HG03025 (cell line): ENCODE data around the gene CPXM1.
"Not testable (repeated sequence)": the region's sequence is repeated elsewhere in the genome, so short reads cannot be mapped to it uniquely, and the experiment has no call there.

Experiments used
- ATAC-seq: cut with Tn5 transposase; IDR thresholded peaks from one replicate; pipeline ENCODE4 v1.9.1; 2021; ENCODE audit warnings: mild to moderate bottlenecking, moderate library complexity; ENCODE audit not compliant: unreplicated experiment, low FRiP score

Gene CPXM1

DNA sequence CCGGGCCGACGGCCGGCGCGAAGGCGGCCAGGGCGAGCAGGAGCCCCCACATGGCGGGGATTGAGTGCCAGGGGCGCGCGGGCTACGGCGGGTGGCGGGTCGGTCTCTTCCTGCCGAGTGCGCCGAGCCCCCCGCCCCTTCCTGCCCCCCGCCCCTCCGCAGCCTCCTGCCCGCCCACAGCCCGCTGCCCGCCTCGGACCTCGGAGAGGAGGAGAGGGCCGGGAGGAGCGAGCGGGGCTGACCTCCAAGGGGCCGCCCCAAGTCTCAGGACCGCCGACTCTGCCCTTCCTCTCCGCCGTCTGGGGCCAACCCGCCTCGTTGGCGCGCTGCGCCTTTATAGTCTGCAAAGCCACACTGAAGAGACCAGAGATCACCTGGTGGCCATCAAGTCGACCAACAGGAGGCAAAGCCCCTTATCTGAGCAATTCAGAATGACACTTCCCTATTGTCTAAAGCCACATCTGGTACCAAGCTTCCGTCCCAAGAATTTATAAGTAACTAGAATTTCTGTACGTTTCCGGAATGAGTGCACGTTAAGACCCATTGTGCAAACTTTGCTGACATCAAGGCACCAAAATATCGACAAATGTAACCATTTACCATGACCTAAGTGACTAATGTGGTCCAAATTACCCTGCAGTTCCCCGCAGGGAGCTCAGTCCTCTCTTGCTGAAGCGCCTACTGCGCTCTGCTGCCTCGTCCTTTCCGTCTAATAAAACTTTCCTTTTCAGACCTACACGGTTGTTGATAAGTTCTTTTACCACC, at the start of gene CPXM1:
Gene CPXM1 (minus strand): TSS at position 107 of the 765 bp plus-strand sequence. CDS start 55 bp downstream, at position 52.
- ATAC-seq: no peak

DNA sequence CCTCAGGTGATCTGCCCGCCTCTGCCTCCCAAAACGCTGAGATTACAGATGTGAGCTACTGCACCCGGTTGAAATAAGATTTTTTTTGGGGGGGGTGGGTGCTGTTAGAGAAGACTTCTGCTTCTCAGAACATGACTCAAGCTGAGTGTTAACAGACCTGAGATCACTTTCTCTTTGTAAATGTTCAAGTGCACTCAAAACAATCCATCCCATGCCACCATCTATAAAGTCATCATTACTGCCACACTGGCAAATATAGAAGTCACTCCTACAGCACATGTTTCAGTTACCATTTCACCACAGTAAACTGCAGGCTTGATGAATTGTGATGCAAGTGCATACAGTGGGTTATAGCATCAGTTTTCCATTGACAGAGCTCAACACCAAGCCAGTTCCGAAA, 49.1 kb upstream of the CPXM1 start:
- no peak for ATAC-seq

DNA sequence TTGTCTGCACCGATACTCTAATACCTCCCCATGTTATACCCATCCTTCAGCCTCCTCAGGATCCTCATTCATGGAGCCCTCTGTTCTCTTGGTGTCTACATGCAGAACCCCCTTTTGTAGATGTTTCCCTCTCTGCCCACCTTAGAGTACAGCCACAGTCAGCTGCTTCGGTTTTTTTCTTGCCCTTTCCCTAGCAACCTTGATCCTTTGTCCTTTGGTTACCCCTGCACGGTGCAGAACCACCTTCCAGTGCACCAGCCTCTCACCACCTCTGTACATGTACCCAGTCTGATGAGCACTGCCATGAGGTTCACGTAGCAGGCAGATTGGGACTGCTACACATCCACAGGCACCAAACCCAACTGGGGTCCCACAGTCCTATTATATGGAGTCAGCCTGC, 47.4 kb upstream of the CPXM1 start:
- ATAC-seq: no peak

DNA sequence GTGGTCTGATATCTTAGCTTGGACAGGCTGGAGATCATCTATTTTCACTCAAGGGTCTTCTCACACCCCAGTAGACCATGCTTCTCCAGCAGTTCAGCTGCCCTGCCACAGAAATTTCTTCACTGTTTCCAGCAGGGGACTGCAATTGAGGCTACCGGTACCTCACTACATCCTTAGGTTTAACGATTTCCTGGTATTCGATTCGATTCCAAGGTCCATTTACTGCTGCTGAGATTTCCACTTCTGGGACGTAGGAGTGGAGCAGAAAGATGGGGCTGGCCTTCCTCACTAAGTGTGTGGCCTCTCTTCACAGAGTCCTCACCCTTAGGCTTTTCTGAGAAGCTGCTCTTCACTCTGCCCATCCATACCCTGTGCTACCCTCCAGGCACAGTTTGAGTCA, 46.3 kb upstream of the CPXM1 start:
- ATAC-seq: no peak

DNA sequence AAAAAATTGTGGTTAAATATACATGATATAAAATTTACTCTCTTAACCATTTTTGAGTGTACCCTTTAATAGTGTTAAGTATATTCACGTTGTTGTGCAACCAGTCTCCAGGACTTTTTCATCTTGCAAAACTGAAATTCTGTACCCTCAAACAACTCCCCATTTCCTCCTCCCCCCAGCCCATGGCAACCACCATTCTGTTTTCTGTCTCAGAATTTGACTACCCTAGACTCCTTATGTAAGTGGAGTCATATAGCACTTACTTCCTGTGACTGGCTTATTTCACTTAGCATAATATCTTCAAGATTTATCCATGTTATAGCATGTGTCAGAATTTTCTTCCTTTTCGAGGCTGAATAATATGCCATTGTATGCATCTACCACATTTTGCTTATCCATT, 45.2 kb upstream of the CPXM1 start:
- ATAC-seq: no peak

DNA sequence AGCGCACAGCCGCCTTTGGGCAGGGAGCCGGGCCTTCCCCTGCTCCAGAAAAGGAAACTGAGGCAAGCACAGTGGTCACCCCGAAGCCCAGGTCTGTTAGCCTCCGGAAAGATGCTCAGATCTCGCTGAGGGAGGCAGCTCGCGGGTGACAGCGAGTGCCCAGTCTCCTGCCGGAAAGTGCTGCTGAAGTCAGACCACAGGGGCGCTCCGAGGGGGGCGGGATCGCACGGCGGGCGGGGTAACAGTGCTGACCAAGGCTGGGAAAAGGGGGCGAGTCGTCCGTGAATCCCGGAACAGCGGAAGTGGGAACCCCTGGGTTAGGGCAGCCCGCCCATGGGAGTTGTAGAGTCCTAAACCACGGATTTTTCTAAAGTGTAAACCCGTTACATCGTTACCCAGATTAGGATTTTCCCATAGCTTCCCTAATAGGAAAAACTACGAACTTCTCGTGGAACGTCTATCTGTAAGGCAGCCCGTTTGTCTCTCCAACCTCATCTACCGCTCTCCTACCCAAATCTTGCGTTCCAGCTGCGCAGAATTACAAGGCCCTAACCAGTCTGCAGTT, 40.6 kb upstream of the CPXM1 start:
- ATAC-seq: no peak

DNA sequence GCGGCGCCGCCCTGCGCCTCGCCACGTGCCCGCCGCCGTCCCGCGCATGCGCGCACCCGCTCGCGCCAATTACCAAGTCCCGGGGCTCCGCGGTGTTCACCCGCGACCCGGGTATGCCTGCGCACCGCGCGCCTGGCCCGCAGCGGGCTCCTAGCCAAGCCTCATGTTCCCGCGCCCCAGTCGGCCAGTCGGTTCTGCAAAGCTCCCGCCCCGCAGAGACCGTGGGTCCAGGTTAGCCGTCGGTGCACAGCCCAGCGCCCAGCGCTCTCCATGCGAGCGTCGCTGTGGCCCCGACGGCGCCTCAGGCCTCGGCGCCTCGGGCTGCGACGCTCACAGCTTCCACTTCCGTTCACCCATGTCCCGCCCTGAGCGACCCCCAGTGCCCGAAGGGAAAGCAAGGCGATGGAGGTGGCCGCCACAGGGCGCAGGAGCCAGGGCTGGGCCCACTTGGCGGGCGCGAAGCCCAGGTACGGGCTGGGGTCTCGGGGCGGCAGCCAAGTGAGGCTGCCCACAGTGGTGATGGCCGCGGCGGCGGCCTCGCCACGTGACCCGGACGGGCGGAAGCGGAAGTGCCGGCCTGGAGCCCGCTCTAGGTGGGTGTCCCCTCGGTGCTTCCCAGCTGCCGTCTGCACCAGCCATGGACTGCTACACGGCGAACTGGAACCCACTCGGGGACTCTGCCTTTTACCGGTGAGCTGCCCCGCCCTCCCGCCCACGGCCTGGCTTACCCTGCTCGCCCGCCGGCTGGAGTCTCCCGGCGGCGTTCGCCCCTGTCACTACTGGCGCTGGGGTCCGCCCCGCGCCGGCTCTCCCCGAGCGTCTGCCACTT, 39.9 kb upstream of the CPXM1 start, which contains the start of the genes PCED1A and VPS16:
Gene PCED1A (minus strand): TSS at position 518 of the 829 bp plus-strand sequence. CDS start 743 bp downstream, outside the sequence.
Gene VPS16 (plus strand): TSS at position 608 of the 829 bp plus-strand sequence. CDS start 30 bp downstream, at position 638.
- peak; percentile 94 for ATAC-seq

DNA sequence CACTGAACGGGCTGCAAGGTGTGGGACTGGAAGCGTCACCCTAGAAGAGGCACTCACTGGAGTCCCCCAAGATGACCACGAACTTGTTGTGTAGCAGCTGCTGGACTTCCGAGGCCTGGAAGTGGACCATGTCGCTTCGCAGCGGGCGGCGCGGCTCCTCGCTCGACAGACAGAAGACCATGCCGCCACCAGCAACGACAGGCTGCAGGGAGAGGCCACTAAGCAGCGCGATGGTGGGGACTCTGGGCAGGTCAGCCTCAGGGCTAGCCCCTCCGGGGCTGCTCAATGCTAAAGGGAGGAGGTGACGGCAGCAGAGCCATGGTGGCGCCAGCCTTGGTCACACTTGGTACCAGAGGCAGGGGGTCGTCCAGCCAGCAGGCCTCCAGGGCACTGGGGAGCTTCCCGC, 39.3 kb upstream of the CPXM1 start:
- ATAC-seq: no peak

DNA sequence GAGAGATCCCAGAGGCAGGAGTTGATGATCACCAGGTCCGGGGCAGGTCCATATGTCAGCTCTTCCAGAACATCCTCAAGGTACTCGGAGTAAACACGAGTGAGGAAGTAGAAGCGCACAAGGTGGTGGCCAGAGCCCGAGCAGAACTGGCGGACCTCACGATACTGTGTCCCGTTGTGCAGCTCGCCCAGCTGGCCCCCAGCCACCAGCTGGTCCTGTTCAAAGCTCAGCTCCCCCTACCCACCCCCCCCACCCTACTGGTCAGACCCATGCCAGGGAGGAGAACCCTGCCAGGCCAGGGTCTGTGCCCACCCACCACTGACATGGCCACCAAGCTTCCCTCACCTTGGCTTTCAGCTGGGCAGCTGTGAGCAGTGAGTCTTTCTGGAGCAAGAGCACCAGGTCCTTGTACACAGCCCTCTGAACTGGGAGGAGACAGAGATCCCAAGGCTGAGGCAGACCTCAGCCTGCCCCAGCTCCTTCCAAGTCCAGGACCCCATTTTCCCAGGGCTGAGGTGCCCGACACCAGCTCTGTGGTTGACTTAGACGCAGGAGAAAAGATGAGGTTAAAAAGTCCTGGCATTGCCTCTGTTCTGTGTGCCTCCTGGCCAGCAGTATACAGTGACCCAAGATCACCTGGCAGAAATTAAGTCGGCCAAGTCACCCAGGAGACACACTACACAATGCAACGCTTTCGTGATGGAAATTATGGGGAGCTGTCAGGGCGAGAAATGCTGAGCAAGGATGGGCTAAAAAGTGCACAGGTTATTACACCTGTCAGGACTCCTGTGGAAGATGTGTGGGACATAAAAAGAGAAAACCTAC, 38.6 kb upstream of the CPXM1 start:
- no peak for ATAC-seq

DNA sequence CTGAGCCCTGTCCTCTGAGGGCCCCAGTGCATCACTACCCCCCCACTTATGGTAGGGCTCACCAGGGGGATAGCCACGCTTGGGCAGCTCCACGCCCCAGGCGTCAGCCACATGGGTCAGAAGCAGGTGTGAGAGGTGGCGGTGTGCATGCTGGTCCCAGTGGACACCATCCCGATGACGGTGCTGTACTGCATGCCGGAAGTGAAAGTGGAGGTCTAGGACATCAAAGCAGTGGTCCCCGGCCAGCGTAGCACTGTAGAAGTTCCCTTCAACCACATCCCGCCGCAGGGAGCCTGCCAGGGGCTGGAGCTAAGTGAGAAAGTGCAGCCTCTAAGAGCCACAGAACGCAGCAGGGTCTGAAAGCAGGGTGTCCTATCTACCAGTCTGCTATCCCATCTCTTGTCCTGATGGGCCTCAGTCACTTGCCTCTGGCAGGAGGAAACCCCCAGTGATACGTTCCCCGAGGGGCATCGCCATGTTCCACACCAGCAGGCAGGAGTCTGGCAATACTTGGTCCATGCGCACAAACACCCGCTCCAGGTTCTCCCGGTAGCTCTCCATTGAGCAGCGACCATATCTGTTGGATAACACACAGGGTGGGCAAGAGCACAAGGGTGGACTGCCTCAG, 37.9 kb upstream of the CPXM1 start:
- ATAC-seq: no peak

DNA sequence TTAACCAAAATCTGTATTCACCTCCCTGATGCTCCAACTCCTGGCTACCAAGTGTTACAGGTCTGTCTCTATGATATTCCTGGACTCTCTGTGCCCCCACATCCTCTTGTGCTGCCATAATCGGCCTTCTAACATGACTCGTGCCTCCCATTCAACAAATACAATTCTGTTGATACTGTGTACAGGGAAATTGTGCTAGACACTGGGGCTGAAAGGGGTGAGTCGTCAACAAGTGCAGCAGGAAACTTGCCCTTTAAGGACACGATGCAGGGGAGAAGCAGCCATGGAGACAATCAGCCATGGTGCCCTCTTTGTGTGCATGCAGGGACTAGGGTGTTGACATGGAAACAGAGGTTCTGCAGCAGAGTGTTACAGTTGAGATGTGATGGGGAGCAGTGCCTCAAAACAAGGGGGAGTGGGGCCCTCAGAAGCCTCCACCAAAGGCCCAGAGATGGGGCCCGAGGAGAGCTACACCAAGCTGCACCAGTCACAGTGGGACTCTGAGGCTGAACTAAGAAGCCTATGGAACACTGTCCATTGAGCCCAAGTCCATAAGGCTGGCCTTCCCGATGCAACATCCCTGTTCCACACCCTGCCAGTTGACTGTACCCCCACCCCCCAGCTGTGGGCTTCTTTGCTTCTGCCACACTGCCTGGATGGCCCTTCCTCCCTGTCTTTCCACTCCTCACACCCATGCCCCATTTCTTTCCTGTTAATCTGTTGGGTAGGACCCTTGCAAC, 37.0 kb upstream of the CPXM1 start:
- ATAC-seq: no peak

DNA sequence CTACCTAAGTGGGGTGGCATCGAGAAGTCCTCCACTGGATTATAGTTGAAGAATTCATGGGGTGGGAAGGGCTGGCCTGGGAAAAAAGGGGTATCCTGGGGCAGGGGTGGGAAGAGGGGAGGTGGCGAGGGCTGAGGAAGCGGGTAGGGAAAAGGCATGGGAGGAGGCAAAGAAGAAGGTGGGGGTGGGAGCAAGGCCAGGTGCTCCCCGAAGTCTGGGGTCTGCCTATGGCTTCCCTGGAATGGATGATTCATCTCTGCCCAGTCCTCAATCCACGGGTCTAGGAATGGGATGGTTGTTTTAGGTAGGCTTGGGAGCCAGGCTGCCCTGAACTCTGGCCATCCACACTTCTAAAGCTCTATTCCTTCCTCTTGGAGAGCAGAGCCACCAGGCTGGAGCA, 35.6 kb upstream of the CPXM1 start:
- no peak for ATAC-seq

DNA sequence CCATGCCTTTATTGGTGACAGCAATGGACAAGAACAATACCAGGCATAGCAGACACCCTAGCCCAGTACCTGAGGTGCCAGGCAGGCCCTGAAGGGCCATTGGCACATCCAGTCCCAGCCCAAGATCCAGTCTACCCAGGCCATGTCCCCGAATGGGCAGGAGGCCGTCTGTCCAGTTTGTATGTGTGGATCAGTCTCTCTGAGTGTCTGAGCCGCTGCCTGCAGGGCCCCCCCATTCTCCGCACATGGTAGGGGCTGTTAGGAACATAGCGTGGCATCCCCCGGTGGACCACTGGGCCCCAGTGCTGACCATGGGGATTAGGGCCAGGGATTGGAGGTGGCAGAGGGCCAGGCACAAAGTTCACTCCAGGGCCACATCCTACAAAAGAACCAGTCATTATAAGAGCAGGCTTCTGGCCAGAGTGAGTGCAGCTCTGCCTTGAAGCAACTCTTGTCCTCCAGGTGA, 34.9 kb upstream of the CPXM1 start:
- no peak for ATAC-seq

DNA sequence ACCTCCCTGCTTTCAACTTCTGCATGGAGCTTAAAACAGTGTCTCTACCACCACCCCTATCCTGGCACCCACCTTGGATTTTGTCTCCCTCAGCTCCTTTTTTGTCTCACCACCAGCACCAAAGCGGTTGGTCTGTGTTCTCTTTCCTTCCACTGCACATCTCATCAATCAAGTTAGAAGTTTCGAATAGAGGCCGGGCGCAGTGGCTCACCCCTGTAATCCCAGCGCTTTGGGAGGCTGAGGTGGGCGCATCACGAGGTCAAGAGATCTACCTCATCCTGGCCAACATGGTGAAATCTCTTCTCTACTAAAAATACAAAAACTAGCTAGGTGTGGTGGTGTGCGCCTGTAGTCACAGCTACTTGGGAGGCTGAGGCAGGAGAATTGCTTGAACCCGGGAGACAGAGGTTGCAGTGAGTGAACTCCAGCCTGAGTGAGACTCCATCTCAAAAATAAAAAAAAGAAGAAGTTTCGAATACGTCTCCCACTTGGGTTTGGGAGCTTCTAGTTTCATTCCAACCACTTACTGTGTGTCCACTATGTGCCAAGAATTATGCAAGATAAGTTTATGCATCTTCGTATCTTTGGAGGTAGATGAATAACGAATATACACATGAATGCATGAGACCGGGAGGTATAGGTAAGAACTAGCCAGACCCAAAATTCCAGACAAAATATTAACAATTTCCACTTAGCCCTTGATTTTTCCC, 34.1 kb upstream of the CPXM1 start:
- no peak for ATAC-seq

DNA sequence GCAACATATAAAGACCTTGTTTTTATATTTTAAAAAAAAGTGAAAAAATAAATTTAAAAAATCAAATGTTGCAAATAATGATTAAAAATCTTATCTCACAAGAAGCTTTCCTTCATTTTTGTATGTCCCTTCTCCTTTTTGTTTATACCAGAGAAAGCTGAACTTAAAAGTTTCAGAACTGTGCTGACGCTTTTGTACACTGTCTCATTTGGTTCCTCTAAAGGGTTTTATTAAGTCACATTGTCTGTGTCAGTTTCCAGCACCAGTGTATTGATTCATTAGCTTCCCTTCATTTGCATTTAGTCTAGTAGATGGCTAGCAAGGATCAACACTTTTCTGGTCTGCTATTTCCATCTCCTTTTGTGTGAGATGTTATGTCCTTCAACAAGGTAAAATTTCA, 33.3 kb upstream of the CPXM1 start:
- ATAC-seq: no peak

DNA sequence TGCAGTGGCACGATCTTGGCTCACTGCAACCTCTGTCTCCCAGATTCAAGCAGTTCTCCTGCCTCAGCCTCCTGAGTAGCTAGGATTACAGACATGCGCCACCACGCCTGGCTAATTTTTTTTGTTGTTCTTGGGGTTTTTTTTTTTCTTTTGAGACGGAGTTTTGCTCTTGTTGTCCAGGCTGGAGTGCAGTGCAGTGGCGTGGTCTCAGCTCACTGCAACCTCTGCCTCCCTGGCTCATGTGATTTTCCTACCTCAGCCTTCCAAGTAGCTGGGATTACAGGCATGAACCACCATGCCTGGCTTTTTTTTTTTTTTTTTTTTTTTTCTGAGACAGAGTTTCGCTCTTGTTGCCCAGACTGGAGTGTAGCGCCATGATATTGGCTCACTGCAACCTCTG, 30.8 kb upstream of the CPXM1 start:
- ATAC-seq: not testable (repeated sequence)

DNA sequence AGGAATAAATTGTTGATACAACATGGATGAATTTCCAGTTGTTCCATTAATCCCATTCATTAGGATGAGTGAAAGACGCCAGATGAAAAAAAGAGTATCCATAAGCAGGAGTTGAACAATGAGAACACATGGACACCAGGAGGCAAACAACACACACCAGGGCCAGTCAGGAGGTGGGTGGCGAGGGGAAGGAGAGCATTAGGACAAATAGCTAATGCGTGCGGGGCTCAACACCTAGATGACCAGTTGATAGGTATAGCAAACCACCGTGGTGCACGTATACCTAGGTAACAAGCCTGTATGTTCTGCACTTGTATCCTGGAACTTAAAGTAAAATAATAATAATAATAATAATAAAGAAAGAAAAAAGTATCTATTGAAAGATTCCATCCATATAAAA, 28.9 kb upstream of the CPXM1 start:
- ATAC-seq: no peak

DNA sequence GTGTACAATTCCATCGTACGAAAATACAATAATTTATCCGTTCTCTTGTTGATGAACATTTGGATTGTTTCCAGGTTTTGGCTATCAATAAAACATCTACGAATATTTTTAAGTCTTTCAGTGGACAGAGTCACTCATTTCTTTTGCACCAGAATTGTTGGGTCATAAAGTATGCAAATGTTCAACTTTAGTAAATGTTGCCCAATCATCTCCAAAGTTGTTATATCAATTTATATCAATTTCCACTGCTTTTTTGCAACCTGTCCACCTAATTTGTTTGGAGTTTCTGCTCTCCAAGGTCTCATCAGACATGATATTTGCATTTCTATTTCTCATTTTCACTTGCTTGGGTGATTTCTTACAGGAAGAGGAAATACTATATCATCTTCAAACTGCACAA, 26.2 kb upstream of the CPXM1 start:
- ATAC-seq: no peak

DNA sequence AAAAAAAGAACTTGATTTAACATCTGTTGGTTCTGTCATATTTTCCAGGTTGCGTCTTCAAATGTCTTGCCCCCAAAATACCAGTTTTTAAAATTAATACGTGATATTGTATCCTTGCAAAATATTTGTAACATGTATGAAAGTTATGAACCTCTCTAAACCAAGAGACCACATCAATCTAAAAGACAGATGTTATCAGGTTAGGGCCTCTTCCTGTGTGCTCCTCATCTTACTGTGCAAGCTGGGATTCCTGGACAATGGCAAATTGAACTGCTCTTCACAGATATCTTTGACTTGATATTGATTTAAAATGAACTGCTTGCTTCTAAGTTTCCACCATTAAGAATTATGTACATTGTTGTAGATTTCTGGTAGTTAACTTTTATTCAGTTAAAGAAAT, 25.3 kb upstream of the CPXM1 start:
- ATAC-seq: no peak
